GM18517 (cell line): ENCODE results near the gene THY1.
"Not testable (repeated sequence)": the region's sequence is repeated elsewhere in the genome, so short reads cannot be mapped to it uniquely, and the experiment has no call there.

Source experiments
- ATAC-seq: cut with Tn5 transposase; IDR thresholded peaks from one replicate; pipeline ENCODE4 v1.9.1; 2021; ENCODE audit warnings: mild to moderate bottlenecking, moderate library complexity; ENCODE audit not compliant: unreplicated experiment

The THY1 gene

DNA sequence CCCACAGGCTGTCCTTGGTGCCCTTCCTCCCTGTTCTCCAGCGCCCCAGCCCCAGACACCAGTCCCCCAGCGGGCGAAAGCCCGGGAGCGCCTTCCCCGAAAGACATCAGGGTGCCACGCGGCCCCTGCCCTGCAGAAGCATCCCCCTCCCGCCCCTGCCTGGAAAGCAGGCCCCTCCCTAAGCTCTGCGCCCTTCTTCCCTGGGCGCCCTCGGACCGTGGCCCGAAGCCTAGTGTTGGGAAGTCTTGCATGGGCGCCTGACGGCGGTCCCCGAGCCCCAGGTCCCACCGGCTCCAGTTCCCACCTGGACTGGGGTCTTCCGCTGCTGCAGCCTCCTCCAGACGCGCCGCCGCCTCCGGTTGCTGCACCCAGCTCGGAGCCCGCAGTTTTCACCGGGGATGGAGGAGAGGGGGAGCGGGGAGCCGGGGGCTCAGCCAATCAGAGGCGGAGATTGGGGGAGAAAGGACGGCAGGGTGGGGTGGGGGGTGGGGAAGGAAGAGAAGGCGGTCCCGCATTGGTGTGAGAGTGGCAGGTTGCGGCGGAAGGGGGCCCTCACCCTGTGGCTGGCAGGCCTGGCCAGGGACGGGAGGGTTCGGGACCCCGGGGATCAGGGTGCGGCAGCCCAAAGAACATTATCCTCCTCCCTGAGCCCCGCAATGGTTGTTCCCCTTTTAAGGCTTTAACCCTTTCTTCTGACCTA is at the start of gene THY1:
Gene THY1, minus strand, starts transcription at position 364 of the 700 bp plus-strand sequence. CDS start 2,267 bp downstream, outside the sequence.
- no peak for ATAC-seq

- ATAC-seq, result no peak
These were observed 49.3 kb upstream of the THY1 start for GRCh38 chr11:119472186-119472855.

DNA sequence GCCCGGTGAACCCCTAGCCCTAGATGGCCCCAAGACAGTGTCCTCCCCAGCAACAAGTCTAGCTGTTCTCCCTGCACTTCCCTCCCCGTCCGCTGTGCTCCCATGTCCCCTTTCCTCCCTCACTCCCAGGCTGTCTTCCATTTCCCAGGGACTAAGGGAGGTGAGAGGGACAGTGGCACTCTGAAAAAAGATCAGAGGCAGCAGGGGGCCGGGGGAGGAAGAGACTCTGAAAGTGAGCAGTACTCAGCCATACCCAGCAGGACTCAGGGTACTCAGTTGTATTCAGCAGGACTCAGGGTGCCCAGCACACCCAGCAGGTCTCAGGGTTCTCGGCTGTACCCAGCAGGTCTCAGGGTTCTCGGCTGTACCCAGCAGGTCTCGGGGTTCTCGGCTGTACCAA is 48.4 kb upstream of the THY1 start:
- no peak for ATAC-seq

DNA sequence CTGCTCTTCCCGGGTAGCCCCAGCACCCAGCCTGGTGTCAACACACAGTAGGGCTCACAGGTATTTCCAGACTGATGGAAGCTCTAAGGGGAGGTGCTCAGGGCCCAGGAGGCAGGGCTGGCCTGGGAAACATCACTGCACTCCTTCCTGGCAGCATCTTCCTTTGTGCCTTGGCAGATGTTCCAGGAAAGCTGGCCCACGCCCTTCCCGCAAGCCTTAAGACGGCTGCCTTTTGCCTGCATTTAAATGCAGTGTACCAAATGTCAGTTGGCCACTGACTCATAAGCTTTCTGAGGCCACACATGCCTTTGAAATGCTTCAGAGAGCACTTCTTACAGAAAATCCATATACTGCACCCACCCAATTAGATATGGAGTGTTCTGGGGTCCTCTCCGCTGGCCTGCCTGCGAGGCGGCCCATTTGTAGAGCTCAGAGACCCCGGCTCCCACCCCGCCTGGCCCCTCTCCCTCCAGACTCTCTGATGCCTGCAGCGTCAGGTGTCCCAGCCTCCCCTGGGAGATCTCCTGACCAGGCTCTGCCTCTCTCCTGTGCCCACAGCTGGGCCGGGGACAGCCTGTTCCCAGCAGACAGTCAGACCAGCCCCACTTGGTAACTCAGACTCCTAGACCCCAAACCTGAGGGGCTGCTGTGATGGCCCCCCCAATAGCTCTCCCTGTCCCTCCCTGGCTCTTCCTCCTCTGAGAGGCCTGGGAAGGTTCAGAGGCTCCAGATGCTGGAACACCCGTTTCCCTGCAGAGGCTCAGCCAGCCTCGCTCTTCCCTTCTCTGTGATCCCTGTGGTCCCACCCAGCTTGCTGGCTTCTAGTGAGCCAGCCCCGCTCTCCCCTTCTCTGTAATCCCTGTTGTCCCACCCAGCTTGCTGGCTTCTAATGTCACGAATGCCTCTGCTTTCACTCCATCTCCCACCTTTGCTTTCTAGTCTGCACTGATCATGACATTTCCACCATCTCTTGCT is 47.6 kb upstream of the THY1 start:
- no peak for ATAC-seq

- ATAC-seq, result no peak
These were observed 46.5 kb upstream of the THY1 start for GRCh38 chr11:119469506-119469905.

GRCh38 chr11:119468511-119468910 is 45.5 kb upstream of the THY1 start:
- ATAC-seq, result no peak

DNA sequence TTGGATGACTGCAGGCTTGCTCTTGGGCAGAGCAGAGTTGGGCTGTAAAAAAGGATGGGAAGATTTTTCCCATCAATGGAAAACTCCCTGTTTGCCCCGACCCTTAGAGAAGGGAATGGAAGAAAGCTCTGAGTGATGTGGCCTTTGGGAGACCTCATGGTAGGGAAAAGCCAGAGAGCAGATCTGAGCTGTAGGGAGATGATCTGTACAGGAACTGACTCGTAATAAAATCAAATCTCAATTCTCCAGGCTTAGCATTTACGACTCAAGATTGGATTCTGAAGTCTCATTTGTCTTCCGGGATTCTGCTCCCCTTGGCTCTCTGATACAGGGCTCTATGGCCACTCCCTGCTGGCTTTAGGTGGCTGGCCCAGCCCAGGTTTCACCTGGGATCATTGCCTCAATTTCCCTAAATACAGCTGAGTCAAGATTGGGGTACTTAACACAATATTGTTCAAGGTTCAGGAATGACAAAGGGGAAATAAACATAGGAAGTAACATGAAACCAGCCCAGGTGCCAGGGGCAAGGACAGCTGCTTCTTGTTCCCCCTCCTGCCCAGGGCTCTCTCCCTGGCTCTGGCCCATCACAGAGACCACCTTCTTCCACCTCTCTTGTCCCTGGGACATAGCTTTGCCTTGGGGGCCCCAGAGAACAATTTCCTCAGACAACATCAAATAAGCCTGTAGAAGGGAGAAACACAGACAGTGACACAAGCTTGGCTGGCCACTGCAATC is 38.4 kb upstream of the THY1 start:
- ATAC-seq, result no peak

GRCh38 chr11:119460582-119460981 is 37.6 kb upstream of the THY1 start:
- ATAC-seq, result no peak

DNA sequence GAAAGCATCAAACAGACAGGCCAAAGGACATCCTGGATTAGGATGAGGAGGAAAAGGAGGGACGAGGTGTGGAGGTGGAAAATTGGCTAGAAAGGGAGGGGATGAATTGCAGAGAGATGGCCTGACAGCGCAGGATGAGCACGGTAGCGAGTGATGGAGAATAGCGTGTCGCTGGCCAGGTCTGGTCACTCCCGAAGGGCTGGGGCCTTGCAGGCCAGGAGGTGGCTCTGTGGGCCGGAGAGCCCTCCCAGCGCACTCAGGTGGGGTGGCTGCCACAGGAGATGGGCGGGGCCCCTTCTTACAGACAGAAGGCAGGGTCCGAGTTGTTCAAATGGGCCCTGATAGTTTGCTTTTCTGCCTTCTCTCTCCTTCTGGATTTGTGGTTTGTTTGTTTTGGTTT is 37.1 kb upstream of the THY1 start:
- no peak for ATAC-seq

DNA sequence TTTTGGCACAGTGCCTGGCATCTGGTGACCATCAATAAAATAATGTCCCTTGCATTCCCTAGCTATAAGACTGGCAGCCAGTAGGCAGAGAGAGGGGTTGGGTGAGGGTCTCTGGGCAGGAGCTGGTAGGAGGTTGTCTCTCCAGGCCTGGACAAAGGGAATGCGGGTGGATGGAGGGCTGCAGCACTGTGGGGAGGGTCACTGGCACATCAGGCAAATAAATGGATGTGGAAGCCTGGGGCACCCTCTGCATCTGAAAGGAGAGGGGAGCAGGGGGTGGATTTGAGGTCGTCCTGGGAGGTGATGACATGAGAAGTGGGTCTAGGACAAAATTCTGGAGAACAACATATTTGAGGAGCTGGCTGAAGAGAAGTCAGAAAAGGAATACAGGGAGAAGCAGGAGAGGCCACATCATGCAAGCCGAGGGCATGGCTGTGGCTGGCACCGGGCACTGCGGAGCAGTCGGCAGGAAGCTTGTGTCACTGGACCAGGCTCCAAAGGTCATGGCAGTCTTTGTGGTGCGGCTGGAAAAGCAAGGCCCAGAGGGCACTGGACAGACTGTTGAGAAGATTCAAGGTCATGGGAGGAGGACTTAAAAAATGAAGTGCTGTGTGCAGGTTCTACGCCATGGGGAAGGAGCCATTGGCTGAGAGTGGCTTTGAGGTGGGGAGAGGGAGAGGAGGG is 36.5 kb upstream of the THY1 start:
- no peak for ATAC-seq

GRCh38 chr11:119455708-119456107 is 32.7 kb upstream of the THY1 start:
- not testable (repeated sequence) for ATAC-seq

DNA sequence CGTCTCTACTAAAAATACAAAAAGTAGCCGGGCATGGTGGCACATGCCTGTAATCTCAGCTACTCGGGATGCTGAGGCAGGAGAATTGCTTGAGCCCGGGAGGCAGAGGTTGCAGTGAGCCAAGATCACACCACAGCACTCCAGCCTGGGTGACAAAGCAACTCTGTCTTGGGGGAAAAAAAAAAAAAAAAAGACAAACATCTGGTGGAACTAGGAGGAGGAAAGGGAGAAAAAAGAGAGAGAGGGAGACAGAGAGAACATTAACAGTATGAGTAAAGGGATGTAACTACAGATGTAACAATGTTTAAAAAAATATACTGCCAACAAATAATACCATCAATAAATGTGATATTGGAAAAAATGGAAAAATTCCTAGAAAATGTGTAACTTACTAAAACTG is 32.3 kb upstream of the THY1 start:
- not testable (repeated sequence) for ATAC-seq

DNA sequence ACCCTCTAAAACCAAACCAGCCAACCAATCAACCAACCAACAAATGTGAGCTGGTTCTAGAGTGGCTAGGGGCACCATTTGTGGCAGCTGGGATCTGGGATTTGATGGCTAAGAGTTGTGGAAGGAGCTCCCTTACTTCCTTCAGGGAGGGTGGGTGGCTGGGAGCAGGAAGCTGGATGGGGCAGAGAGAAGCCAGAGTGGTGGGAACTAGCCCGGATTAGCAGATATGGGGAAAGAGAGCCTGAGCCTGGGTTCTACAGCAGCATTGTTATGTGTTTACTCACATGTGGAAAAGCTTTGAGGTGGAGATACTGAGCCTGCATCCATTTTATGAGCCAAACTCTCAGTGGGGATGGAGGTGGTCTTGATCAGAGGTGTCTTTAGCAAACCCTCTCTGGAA is 30.9 kb upstream of the THY1 start:
- no peak for ATAC-seq

DNA sequence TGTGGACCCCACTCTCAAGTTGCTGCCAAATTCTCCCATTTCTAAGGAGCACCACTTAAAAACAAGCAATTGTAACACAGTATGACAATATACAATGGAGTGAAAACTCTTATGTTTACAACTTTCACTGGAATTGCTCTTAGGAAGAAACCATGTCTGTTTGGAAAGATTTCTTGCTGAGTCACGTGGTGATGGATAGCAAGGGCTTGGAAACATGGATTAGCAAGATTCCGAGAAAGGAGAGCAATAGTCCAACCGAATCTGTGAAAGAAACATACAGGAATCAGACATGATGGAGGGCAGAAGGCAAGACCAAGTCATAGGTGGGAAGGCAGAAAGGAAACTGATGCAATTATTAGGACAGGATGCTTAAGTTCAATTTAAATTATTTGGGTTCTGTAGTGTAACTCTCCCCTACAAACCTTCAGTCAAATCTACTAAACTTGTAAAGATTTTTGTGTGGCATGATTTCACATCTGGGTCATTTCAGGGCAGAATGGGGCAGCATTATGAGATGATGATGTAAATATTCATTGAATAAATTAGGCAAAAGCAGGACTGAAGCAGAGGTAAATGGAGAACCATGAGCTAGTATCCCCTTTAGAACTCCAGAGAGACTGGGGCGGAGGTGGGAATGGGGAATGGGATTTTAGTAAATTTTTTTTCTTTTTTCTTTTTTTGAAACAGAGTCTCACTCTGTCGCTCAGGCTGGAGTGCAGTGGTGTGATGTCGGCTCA is 27.8 kb upstream of the THY1 start:
- ATAC-seq, result no peak

- no peak for ATAC-seq
These were observed 26.5 kb upstream of the THY1 start for GRCh38 chr11:119449498-119449897.

GRCh38 chr11:119448380-119448779 is 25.4 kb upstream of the THY1 start:
- ATAC-seq, result no peak

DNA sequence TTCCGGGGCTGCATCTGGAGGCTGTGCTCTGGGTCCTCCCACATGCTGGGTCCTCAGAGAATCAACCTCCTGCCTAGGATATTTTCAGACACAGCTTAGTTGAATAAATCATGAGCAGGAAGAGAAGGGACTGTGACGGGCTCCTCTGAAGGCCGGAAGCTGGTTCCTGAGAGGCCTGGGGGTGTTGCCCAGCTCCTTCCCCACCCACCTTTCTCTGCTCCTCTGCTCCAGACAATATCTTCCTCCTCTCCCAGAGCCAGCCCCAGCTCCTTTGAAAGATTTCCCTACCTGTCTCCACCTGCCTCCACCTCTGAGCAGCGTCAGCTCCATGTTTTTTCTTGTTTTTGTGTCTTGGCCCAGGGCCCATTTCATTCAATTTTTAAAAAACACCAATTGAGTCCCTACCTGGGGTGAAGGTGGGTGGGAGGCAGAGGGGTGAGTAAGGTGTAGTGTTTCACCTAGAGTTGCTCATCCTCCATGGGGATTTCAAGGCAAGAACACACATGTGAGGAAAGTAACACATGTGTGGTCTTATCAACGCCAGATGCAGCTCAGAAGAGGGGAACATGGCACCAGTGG is 24.8 kb upstream of the THY1 start:
- no peak for ATAC-seq

DNA sequence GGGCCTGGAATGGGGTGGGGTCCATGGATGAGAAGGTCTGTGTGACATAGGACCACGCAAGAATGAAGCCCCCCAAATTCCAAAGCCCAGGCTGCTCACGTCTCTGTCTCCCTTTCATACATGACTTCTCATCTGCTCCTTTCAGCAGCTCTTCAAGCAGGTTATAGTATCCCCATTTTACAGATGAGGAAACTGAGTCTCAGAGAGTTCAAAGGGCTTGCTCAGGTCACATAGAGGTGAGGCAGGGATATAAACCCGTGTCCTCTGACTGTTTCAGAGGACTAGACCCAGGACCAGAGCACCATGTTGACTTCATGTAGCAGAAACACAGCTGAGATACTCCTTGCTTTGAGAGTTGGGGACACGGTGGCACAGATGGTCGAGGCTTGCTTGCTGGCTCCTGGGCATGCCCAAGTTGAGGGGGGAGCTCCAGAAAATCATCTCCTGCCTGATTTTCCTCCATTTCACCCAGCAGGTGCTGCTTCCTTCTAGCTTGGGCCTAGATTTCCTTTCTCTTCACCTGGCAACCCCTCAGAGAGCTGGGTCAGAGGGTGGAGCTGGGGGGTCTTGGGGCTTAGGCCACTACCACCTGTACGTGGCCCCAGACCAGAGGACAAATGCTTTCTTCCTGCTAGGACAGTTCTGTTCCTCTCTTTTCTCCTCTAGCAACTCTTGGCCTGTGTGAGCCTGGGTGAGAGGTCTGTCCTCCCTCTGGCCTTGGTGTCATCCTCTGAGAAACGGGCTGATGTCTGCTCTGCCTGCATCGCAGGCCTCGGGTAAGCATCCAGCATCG is 24.1 kb upstream of the THY1 start:
- ATAC-seq, result no peak
